ENCODE measurements around the gene CCDC93.
"Not testable (repeated sequence)": the region's sequence is repeated elsewhere in the genome, so short reads cannot be mapped to it uniquely, and the experiment has no call there.

CCDC93 gene

GRCh38 chr2:117956036-117956796 is 57.7 kb downstream of the CCDC93 start:
- DNase-seq = no peak

DNA sequence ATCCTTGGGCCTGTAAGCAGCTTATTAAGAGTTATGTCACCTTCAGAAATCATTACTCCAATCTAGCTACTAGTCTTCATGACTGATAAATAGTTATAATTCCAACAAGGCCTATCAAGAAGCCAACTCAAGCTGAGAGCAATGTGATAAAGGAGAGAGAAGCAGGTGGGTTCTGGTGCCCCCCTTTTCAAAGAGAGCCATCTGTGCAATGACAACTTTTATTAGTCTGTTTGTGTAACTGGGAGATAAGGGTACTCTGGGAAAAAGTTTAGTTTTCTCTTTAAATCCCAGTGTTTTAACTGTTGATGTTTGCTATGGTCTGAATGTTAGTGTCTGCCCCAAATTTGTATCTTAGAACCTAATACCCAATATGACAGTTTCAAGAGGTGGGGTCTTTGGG is 60.6 kb downstream of the CCDC93 start:
- no peak for DNase-seq

DNA sequence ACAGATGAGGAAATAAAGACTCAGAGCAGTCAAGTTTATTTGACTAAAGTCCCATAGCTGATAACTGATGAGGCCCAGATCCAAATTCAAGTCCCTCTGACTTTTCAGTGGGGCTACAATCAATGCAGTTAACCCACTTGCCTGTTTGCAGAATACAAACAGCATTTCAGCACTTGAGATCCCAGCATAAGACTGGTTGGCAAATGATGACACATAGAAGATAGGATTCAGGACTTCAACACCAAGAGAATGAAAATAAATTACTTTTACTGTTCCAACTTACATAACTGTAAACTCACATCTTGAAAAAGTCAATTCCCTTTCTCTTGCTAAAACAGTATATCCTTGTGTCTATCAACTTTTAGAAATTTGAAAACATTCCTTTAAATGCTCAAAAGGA is 61.2 kb downstream of the CCDC93 start:
- DNase-seq = no peak

DNA sequence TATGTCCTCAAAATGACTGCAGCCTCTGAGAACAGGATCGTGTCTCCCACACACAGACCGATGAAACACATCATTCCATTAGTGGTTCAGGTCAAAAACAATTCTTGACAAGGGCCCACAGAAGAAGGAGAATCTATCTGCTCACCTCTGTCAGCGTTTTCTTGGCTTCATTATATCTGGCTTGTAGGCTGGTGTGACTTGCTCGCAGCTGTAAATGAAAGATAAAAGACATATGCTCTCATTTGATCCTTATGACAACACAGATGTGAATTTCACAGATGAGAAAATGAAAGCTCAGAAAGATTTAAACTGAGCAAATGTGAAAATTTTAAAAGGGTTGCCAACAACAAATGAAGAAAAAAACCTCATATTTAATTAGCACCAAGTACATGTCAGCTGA is 61.6 kb downstream of the CCDC93 start:
- DNase-seq = no peak

- DNase-seq = no peak
Observed at GRCh38 chr2:117949806-117950205, 64.1 kb downstream of the CCDC93 start.

DNA sequence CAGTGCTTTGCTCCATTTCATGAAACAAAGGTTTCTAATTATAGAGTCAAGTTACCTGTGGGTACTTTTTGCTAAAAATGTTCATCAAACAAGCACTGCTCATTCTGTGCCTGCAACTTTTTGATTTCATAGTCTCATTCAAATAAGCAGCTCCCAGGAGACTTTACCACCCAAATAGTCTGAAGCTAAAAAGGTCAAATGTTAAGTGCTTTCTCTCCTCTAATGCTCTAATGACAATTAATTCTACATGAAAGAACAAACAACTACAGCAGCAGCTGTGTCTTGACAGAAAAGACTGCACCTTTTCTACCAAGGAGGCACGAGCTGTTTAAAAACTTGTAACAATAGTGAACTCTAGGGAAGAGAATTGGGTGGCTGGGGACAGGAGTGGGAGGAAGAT is 65.3 kb downstream of the CCDC93 start:
- DNase-seq = no peak

DNA sequence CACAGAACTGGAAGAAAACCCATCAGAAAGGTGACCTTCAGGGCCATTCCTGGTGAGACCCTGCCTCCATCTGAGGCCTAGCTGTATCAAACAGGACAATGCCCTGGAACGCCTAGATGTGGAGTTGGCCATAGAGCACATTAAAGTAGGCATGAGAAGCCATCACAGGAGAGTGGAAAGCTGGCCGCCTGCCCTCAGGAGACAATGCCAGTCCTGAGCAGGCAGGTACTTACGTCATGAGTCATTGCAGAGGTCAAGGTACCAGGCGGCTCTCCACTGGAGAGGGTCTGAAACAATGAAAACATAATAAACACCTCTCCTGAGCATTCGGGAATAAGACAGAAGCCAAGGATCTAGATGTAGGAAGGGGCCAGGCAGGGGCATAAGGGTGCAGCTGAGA is 68.6 kb downstream of the CCDC93 start:
- DNase-seq = no peak

GRCh38 chr2:117944816-117945215 is 69.1 kb downstream of the CCDC93 start:
- no peak for DNase-seq

- DNase-seq = no peak
Observed at GRCh38 chr2:117943013-117943672, 70.7 kb downstream of the CCDC93 start.

DNA sequence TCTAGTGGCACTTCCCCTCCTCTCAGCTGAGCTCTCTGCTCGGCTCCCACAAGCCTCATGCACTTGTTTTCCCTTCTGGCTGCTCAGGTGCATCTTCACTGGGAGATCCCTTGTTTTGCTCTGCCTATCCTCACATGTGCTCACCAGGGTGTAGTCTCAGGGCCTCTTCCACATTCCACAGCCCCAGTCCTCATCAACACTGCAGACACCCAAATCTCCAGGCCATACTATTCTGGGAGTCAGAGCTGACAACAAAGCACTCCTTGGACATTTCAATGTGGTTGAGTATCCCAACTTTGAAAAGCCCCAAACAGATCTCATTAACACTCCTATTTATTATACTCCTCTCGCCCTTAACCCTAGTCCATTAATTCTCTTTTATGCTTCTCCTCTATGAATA is 71.3 kb downstream of the CCDC93 start:
- DNase-seq = no peak

- DNase-seq = no peak
Observed at GRCh38 chr2:117941693-117942092, 72.2 kb downstream of the CCDC93 start.

GRCh38 chr2:117940436-117940835 is 73.4 kb downstream of the CCDC93 start:
- no peak for DNase-seq

GRCh38 chr2:117938611-117939010 is 75.3 kb downstream of the CCDC93 start:
- no peak for DNase-seq

GRCh38 chr2:117936871-117937428 is 76.9 kb downstream of the CCDC93 start:
- peak in 1 of 14 donors; percentile 8 for DNase-seq

DNA sequence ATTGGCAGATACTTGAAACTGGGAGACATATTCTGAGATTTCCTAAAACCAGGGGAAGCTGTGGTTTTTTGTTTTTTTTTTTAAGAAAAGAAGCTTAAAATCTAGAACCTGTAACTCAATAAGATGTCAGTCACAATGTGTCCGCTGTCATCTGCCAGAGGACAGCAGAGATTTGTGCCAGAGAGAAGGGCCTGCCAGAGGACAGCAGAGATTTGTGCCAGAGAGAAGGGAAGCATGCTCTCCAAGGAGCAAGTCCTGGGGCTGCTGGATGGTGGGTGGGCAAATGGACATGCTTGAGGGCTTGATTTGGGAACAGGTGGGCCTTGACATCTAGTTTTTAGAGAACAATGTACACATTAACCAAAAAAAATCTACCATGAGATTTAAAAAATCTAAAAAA is 77.9 kb downstream of the CCDC93 start:
- peak in 1 of 14 donors; percentile 5 for DNase-seq

DNA sequence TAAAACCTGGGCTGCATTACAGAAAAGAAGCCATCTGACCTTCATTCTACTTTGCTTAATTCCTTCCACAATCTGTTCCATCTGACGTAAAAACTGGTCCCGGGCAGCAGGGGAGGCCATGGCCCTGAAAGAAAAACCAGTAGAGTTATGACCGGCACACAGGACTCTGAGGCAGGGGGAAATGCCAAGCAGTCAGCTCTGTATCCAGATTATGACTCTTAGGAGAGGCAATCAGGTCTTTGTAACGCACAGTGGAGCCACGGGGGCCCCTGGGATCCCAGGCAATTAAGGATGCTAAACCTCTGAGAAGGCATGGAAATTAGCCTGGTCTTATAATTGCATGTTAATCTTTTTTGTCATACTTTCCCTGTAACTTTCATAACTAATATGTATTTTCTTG is 78.4 kb downstream of the CCDC93 start:
- DNase-seq = no peak

GRCh38 chr2:117933884-117934354 is 80.0 kb downstream of the CCDC93 start:
- DNase-seq = no peak

DNA sequence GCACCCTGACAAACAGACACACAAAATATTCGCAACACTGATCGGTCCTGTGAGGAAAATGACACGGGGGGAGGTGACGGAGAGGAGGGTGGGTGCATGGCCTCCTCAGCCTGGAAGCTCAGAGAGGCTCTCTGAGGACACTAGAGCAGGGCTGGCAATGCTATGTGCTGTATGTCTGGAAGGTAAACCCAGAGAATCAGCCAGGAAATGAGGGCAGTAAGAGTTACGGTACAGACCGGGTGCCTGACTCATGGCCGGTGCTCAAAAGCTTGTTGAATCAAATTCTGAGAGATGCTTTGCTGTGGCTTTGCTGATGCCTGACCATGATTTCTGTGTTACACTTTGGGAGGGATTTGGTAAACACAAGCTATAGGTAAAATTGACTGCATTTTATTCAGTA is 81.9 kb downstream of the CCDC93 start:
- DNase-seq = no peak

DNA sequence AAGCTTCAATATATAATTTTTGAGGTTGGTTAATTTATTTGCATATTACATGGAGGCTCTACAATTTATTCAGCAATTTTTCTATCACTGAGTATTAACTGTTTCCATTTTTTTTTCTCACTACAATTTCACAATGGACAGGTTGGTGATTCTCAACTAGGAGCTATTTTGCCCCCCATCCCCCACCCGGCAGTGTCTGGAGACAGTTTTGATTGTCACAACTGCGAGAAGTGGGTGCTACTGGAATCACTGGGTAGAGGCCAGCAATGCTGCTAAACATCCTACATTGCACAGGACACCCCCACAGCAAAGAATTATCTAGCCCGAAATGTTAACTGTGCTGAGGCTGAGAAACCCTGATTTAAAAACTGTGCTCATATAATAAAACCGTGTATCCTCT is 82.6 kb downstream of the CCDC93 start:
- DNase-seq = no peak

- no peak for DNase-seq
Observed at GRCh38 chr2:117930775-117931174, 83.1 kb downstream of the CCDC93 start.

DNA sequence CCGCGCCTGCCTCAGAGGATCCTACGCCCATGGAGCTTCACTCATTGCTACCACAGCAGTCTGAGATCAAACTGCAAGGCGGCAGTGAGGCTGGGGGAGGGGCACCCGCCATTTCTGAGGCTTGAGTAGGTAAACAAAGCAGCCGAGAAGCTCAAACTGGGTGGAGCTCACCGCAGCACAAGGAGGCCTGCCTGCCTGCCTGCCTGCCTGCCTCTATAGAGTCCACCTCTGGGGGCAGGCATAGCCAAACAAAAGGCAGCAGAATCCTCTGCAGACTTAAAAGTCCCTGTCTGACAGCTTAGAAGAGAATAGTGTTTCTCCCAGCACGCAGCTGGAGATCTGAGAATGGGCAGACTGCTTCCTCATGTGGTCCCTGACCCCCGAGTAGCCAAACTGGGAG is 90.4 kb downstream of the CCDC93 start:
- not testable (repeated sequence) for DNase-seq

GRCh38 chr2:117921520-117921919 is 92.3 kb downstream of the CCDC93 start:
- no peak for DNase-seq

DNA sequence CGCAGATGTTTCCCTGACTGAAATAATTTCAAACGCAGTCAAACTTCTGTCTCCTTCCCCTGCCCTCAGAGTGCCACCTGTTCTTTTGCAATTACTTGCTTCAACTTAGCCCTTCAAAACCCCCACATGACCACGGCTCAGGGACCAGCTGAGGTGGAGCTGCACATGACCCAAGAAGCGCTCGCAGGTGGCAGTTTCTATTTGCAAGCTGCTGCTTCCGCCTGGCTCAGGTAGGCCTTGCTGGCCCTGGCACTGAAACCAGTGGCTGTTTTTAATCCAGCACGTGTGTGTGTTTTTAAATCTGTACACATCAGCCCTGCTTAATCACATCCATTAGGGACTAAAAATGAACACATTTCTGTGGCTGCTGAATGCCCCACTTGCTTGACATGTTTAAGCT is 95.3 kb downstream of the CCDC93 start:
- no peak for DNase-seq
